Trophoblast cell (in vitro differentiated cells and primary cell): ENCODE results near the gene TNIK.

Experiments
- DNase-seq, 2 donors: peaks; one replicate each; pipeline ENCODE4 v3.0.0-alpha.2; 2016
- H2AFZ ChIP-seq: 2 replicates; pipeline ENCODE4 v1.6.1; 2013; ENCODE audit warnings: low read length, moderate library complexity, mild to moderate bottlenecking; ENCODE audit not compliant: insufficient read depth, poor library complexity
- H2AK5ac ChIP-seq: 2 replicates; pipeline ENCODE4 v1.6.1; 2013; ENCODE audit warnings: mild to moderate bottlenecking, low read length
- H2BK120ac ChIP-seq: 2 replicates; pipeline ENCODE4 v1.6.1; 2013; ENCODE audit warnings: low read length, mild to moderate bottlenecking, moderate library complexity; ENCODE audit not compliant: insufficient read depth, poor library complexity
- H2BK12ac ChIP-seq: 2 replicates; pipeline ENCODE4 v1.6.1; 2013; ENCODE audit warnings: mild to moderate bottlenecking, low read length, moderate library complexity
- H2BK5ac ChIP-seq: 2 replicates; pipeline ENCODE4 v1.6.1; 2013; ENCODE audit warnings: low read length, low read depth, moderate library complexity, mild to moderate bottlenecking; ENCODE audit not compliant: poor library complexity
- H3K14ac ChIP-seq: 2 replicates; pipeline ENCODE4 v1.6.1; 2013; ENCODE audit warnings: mild to moderate bottlenecking, low read length
- H3K18ac ChIP-seq: 2 replicates; pipeline ENCODE4 v1.6.1; 2013; ENCODE audit warnings: mild to moderate bottlenecking, low read length
- H3K23ac ChIP-seq: 2 replicates; pipeline ENCODE4 v1.6.1; 2013; ENCODE audit warnings: low read length
- H3K27ac ChIP-seq: 2 replicates; pipeline ENCODE4 v1.5.1; 2013; ENCODE audit warnings: low read depth, mild to moderate bottlenecking, inconsistent platforms, low read length, moderate library complexity
- H3K27me3 ChIP-seq: 2 replicates; pipeline ENCODE4 v1.6.1; 2013; ENCODE audit warnings: inconsistent platforms, mild to moderate bottlenecking, low read length, moderate library complexity; ENCODE audit not compliant: insufficient read depth
- H3K36me3 ChIP-seq, 2 experiments: 1 replicate in 1 of 2; 2 replicates in 1 of 2; pipeline ENCODE4 v1.6.1; 2013; ENCODE audit warnings: low read length in 2 of 2, mild to moderate bottlenecking in 2 of 2, moderate library complexity in 1 of 2; ENCODE audit not compliant: insufficient read depth in 2 of 2, control insufficient read depth in 1 of 2
- H3K4ac ChIP-seq: 2 replicates; pipeline ENCODE4 v1.6.1; 2013; ENCODE audit warnings: low read depth, mild to moderate bottlenecking, low read length, moderate library complexity
- H3K4me1 ChIP-seq, 2 experiments: 1 replicate in 1 of 2; 2 replicates in 1 of 2; pipeline ENCODE4 v1.6.1; 2013; ENCODE audit warnings: low read length in 2 of 2, mild to moderate bottlenecking in 2 of 2, moderate library complexity in 1 of 2; ENCODE audit not compliant: insufficient read depth in 2 of 2, control insufficient read depth in 1 of 2
- H3K4me2 ChIP-seq: 2 replicates; pipeline ENCODE4 v1.6.1; 2013; ENCODE audit warnings: inconsistent platforms, mild to moderate bottlenecking, low read length, moderate library complexity
- H3K4me3 ChIP-seq: 2 replicates; pipeline ENCODE4 v1.5.1; 2013; ENCODE audit warnings: mild to moderate bottlenecking, low read depth, low read length, inconsistent platforms
- H3K79me1 ChIP-seq: one replicate; pipeline ENCODE4 v1.6.1; 2013; ENCODE audit warnings: low read length
- H3K79me2 ChIP-seq: 2 replicates; pipeline ENCODE4 v1.6.1; 2013; ENCODE audit warnings: low read length, mild to moderate bottlenecking; ENCODE audit not compliant: control insufficient read depth, insufficient read depth, poor library complexity
- H3K9ac ChIP-seq: 2 replicates; pipeline ENCODE4 v1.6.1; 2013; ENCODE audit warnings: mild to moderate bottlenecking, low read length
- H3K9me3 ChIP-seq: 2 replicates; pipeline ENCODE4 v1.6.1; 2013; ENCODE audit warnings: low read depth, mild to moderate bottlenecking, control low read depth, inconsistent platforms, low read length; ENCODE audit not compliant: insufficient read depth
- H4K12ac ChIP-seq: 2 replicates; pipeline ENCODE4 v1.6.1; 2013; ENCODE audit warnings: low read depth, mild to moderate bottlenecking, low read length, moderate library complexity
- H4K8ac ChIP-seq: 2 replicates; pipeline ENCODE4 v1.6.1; 2013; ENCODE audit warnings: low read depth, mild to moderate bottlenecking, low read length, moderate library complexity
- H4K91ac ChIP-seq: one replicate; pipeline ENCODE4 v1.6.1; 2013; ENCODE audit warnings: low read depth, mild to moderate bottlenecking, low read length, moderate library complexity
- WGBS: extraction: QIAGEN DNeasy Blood & Tissue Kit; methylation state at CpG from one replicate; pipeline ENCODE4 v1.1.7; 2013; ENCODE audit warnings: missing lambda C conversion rate; ENCODE audit not compliant: insufficient read length, insufficient coverage; ENCODE audit errors: extremely low coverage; 5-methylcytosine and 5-hydroxymethylcytosine counted together

The TNIK gene

DNA sequence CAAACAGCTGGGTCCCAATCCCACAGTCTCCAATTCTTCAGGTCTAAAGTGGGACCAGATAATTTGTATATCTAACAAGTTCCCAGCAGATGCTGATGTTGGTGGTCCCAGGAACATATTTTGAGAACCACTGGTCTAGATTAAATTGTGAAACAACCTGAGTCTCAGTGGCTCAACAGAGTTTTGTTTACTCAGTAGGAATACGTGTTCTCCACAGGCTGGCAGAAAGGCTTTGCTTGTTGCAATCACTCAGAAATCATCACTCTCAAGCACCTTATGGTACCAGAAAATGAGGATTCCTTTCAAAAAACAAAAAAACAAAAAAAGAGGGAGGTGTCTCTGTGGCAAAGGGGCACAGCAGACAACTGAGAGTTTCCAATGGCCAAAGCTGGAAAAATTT, 118.0 kb downstream of the TNIK start:
- no peaks in the 10 kb centered on the region for H3K27me3 ChIP-seq
- no peak overlapping the region for H4K12ac ChIP-seq
- no peaks in the 10 kb centered on the region for H3K79me2 ChIP-seq
- DNase-seq = no peak
- H4K8ac ChIP-seq = no peak overlapping the region
- no peak overlapping the region for H3K4me2 ChIP-seq
- no peaks in the 10 kb centered on the region for H3K79me1 ChIP-seq
- no peak overlapping the region for H2AK5ac ChIP-seq
- no peak overlapping the region for H3K23ac ChIP-seq
- H2BK12ac ChIP-seq = no peak overlapping the region
- H3K36me3 ChIP-seq = no peaks in the 10 kb centered on the region
- no peak overlapping the region for H3K14ac ChIP-seq
- no peak overlapping the region for H2BK5ac ChIP-seq
- no peak overlapping the region for H2BK120ac ChIP-seq
- no peak overlapping the region for H3K9ac ChIP-seq
- H3K18ac ChIP-seq = no peak overlapping the region
- H3K4ac ChIP-seq = no peak overlapping the region
- H4K91ac ChIP-seq = no peak overlapping the region
- H2AFZ ChIP-seq = no peak overlapping the region
- no peaks in the 10 kb centered on the region for H3K9me3 ChIP-seq
- H3K4me1 ChIP-seq = no peaks in the 10 kb centered on the region
- H3K4me3 ChIP-seq = no peak overlapping the region
- no peak overlapping the region for H3K27ac ChIP-seq
- no CpG with 5 or more reads among the region's 1 CpG for WGBS

DNA sequence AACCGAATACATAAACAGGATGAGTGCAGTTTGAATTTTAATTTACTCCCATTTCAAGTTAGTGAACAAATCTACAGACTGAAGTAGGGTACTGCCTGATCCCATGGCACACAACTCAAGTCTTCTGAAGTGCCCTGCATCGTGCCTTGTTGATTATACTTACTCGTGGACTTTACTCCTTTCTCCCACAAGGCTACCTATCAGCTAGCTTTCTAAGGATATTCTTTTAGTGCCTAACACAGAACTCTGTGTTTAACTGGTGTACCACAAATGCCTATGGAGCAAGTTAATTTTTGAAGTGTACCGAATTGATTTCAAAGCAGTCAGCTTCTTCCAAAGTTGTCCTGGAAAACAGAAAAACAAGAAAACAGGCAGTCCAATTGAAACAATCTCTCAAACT, 119.8 kb downstream of the TNIK start:
- no peaks in the 10 kb centered on the region for H3K79me2 ChIP-seq
- no peaks in the 10 kb centered on the region for H3K79me1 ChIP-seq
- no peaks in the 10 kb centered on the region for H3K9me3 ChIP-seq
- no peak overlapping the region for H3K4me2 ChIP-seq
- H4K12ac ChIP-seq = no peak overlapping the region
- WGBS = no CpG with 5 or more reads among the region's 4 CpGs
- H3K27ac ChIP-seq = no peak overlapping the region
- H3K4me3 ChIP-seq = no peak overlapping the region
- DNase-seq = no peak
- H3K18ac ChIP-seq = no peak overlapping the region
- H3K14ac ChIP-seq = no peak overlapping the region
- H3K27me3 ChIP-seq = no peaks in the 10 kb centered on the region
- no peak overlapping the region for H2BK12ac ChIP-seq
- H4K91ac ChIP-seq = no peak overlapping the region
- no peak overlapping the region for H2BK120ac ChIP-seq
- H2AFZ ChIP-seq = no peak overlapping the region
- no peak overlapping the region for H4K8ac ChIP-seq
- H3K9ac ChIP-seq = no peak overlapping the region
- no peak overlapping the region for H3K23ac ChIP-seq
- no peak overlapping the region for H2AK5ac ChIP-seq
- no peaks in the 10 kb centered on the region for H3K36me3 ChIP-seq
- H3K4me1 ChIP-seq = no peaks in the 10 kb centered on the region
- no peak overlapping the region for H2BK5ac ChIP-seq
- no peak overlapping the region for H3K4ac ChIP-seq

- no CpG with 5 or more reads among the region's 4 CpGs for WGBS
- Histone ChIP-seq H3K79me2 (no peaks in the 10 kb centered on the region), H2BK12ac (no peak overlapping the region)
Measured at GRCh38 chr3:171339598-171339997, 120.6 kb downstream of the TNIK start.

GRCh38 chr3:171336406-171336805, 123.8 kb downstream of the TNIK start:
- no peak overlapping the region for H3K9ac ChIP-seq
- H3K4me2 ChIP-seq = no peak overlapping the region
- no peak overlapping the region for H3K14ac ChIP-seq
- no peak overlapping the region for H2AK5ac ChIP-seq
- H3K23ac ChIP-seq = no peak overlapping the region
- WGBS = no CpG with 5 or more reads among the region's 1 CpG
- no peaks in the 10 kb centered on the region for H3K4me1 ChIP-seq
- H4K12ac ChIP-seq = no peak overlapping the region
- no peak overlapping the region for H4K8ac ChIP-seq
- H2BK12ac ChIP-seq = no peak overlapping the region
- H3K4me3 ChIP-seq = no peak overlapping the region
- no peaks in the 10 kb centered on the region for H3K79me1 ChIP-seq
- H3K79me2 ChIP-seq = no peaks in the 10 kb centered on the region
- H3K36me3 ChIP-seq = no peaks in the 10 kb centered on the region
- H3K9me3 ChIP-seq = no peaks in the 10 kb centered on the region
- H2BK120ac ChIP-seq = no peak overlapping the region
- DNase-seq = no peak
- no peak overlapping the region for H3K18ac ChIP-seq
- no peak overlapping the region for H4K91ac ChIP-seq
- no peak overlapping the region for H3K27ac ChIP-seq
- H2AFZ ChIP-seq = no peak overlapping the region
- H3K4ac ChIP-seq = no peak overlapping the region
- no peak overlapping the region for H2BK5ac ChIP-seq
- H3K27me3 ChIP-seq = no peaks in the 10 kb centered on the region

More at GRCh38 chr3:171339598-171339997, 120.6 kb downstream of the TNIK start:
- H2BK5ac ChIP-seq = no peak overlapping the region
- no peak overlapping the region for H4K8ac ChIP-seq
- no peak overlapping the region for H3K4me3 ChIP-seq
- H4K91ac ChIP-seq = no peak overlapping the region
- H3K9ac ChIP-seq = no peak overlapping the region
- no peaks in the 10 kb centered on the region for H3K4me1 ChIP-seq
- H2BK120ac ChIP-seq = no peak overlapping the region
- no peak overlapping the region for H3K14ac ChIP-seq
- H4K12ac ChIP-seq = no peak overlapping the region
- H3K36me3 ChIP-seq = no peaks in the 10 kb centered on the region
- no peak overlapping the region for H2AFZ ChIP-seq
- no peak overlapping the region for H2AK5ac ChIP-seq
- H3K9me3 ChIP-seq = no peaks in the 10 kb centered on the region
- H3K18ac ChIP-seq = no peak overlapping the region
- H3K23ac ChIP-seq = no peak overlapping the region
- H3K27ac ChIP-seq = no peak overlapping the region
- H3K4me2 ChIP-seq = no peak overlapping the region
- no peak for DNase-seq
- H3K27me3 ChIP-seq = no peaks in the 10 kb centered on the region
- H3K4ac ChIP-seq = no peak overlapping the region
- no peaks in the 10 kb centered on the region for H3K79me1 ChIP-seq
